Mucosa of descending colon (tissue), 3 donors: ENCODE measurements around the gene MTR. TPM values are rescaled to one million over a fixed set of nuclear protein-coding genes. Genes with fewer than 3 reads are reported as not detected.

Source experiments
- ATAC-seq: fragments of 200-7000 bp; cut with Tn5 transposase; one replicate; pipeline ENCODE4 v1.9.1; 2020; ENCODE audit warnings: mild to moderate bottlenecking, moderate library complexity
- DNase-seq, 3 donors: peaks; one replicate each; pipeline ENCODE4 v3.0.0-alpha.2; 2020
- H3K36me3 ChIP-seq: fragments of 200-600 bp; one replicate; pipeline ENCODE4 v1.8.0; 2021; ENCODE audit warnings: low read depth, mild to moderate bottlenecking
- H3K4me1 ChIP-seq: fragments of 200-600 bp; one replicate; pipeline ENCODE4 v1.8.0; 2021; ENCODE audit warnings: low read depth, mild to moderate bottlenecking
- H3K4me3 ChIP-seq: fragments of 200-600 bp; one replicate; pipeline ENCODE4 v1.8.0; 2021; ENCODE audit warnings: mild to moderate bottlenecking
- H3K9me3 ChIP-seq: fragments of 200-600 bp; one replicate; pipeline ENCODE4 v1.8.0; 2021; ENCODE audit warnings: mild to moderate bottlenecking
- intact Hi-C, 2 donors: fragments of 100-400 bp; cut with DNase I in 1 of 2; cut with micrococcal nuclease in 1 of 2; formaldehyde crosslinking; loops; one replicate each; pipeline versions ENCODE4 v1.11.0 to v1.11.1; 2022; cut with DNase I, micrococcal nuclease
- total RNA-seq, 3 donors: library from RNA; stranded (reverse); fragmentation: NEBNext Ultra II Directional in 2 of 3; extraction: Animal tissue kit (Norgen Biotek cat#: 25700) in 2 of 3; gene quantifications; one replicate each; pipeline versions ENCODE4 v1.2.1 to v1.2.4, GENCODE V29; 2021 to 2023
- TF ChIP-seq, protein P1 (sequence below): fragments of 200-600 bp; IDR thresholded peaks from one replicate; pipeline ENCODE4 v1.8.0; 2022; ENCODE audit warnings: antibody characterized with exemption, mild to moderate bottlenecking
- donor health status: DM: no; HTN: no; CAD: no; lungs with moderate emphysema.
- donor health status: DM: no; HTN: no; CAD: no.
- donor health status: DM: no; HTN: yes; CAD: no.

MTR gene
- total RNA-seq, 3 donors from 2014 or later: 21.7 to 41.1 (median 23.5) TPM

DNA sequence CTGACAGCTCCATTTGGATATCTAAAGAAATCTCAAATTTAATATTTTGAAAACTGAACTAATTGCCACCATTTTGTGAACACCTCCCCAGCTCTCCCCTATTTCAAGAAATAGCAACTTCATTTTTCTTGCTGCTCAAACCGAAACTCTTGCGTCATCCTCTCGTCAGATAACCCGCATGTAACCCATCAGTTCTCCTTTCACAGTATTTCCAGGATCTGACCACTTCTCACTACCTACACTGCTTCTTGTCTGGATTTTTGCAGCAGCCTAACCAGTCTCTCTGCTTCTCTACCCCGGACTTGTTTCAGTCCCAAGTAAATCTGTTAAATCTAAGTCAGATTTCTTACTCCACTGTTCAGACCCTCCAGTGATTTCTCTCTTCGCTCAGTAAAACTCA lies 75.6 kb downstream of the MTR start:
- Histone ChIP-seq H3K9me3 (no peaks in the 10 kb centered on the region), H3K4me3 (no peak overlapping the region), H3K36me3 (no peaks in the 10 kb centered on the region), H3K4me1 (no peaks in the 10 kb centered on the region)
- DNase-seq (peak in 1 of 3 donors; percentile 25), ATAC-seq (peak; percentile 34)
- intact Hi-C loops: no loop called here
- TF ChIP-seq, protein P1, sequence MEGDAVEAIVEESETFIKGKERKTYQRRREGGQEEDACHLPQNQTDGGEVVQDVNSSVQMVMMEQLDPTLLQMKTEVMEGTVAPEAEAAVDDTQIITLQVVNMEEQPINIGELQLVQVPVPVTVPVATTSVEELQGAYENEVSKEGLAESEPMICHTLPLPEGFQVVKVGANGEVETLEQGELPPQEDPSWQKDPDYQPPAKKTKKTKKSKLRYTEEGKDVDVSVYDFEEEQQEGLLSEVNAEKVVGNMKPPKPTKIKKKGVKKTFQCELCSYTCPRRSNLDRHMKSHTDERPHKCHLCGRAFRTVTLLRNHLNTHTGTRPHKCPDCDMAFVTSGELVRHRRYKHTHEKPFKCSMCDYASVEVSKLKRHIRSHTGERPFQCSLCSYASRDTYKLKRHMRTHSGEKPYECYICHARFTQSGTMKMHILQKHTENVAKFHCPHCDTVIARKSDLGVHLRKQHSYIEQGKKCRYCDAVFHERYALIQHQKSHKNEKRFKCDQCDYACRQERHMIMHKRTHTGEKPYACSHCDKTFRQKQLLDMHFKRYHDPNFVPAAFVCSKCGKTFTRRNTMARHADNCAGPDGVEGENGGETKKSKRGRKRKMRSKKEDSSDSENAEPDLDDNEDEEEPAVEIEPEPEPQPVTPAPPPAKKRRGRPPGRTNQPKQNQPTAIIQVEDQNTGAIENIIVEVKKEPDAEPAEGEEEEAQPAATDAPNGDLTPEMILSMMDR: no peak

DNA sequence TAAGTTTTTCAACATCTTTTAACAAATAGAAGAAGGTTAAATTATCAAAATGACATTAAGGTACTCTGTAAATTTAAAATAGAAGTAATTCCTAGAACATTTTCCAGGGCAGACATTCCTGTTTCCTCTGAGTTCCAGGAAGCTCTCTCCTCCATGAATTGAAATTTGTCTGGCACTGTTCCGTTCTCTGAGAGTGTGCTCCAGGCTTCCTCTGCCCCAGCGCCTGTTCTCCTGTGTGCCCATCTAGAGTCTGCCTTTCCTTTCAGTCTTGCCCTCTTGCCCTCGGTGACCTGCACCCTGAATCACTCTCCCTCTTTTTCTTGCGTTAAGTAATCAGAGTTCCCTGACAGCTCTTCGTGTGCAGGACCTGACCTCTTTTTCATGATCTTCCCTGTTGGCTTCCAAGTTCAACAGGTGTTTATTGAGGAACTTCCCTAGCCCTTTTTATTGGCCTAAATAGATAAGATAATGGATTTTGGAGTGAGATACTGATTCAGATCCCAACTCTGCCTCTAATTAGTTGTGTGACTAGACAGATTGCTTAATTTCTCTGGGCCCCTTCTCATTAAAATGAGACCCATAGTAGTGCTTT lies 77.1 kb downstream of the MTR start:
- intact Hi-C loops: no loop called here
- Histone ChIP-seq H3K4me1 (no peaks in the 10 kb centered on the region), H3K9me3 (no peaks in the 10 kb centered on the region), H3K36me3 (no peaks in the 10 kb centered on the region), H3K4me3 (no peak overlapping the region)
- ATAC-seq: no peak
- TF ChIP-seq, protein P1: no peak
- DNase-seq: no peak

DNA sequence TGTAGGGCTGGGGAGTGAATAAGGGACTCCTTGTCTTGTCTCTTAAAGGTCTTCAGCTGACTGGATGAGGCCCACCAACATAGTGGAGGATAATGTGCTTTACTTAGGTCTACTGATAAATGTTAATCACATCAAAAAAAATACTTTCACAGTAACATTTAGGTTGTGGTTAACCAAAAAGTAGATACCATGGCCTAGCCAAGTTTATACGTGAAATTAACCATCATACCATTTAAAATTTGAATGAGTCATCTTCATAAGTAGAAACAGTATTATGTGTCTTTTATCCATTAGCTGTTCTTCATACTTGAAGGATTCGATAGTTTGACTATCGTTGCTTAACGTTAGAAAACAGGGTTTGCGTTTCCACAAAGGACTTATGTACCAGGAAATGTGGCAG lies 80.9 kb downstream of the MTR start:
- Histone ChIP-seq H3K4me1 (no peaks in the 10 kb centered on the region), H3K4me3 (no peak overlapping the region), H3K36me3 (no peaks in the 10 kb centered on the region), H3K9me3 (no peaks in the 10 kb centered on the region)
- ATAC-seq (no peak), DNase-seq (no peak)
- intact Hi-C loops: no loop called here
- TF ChIP-seq, protein P1: no peak

DNA sequence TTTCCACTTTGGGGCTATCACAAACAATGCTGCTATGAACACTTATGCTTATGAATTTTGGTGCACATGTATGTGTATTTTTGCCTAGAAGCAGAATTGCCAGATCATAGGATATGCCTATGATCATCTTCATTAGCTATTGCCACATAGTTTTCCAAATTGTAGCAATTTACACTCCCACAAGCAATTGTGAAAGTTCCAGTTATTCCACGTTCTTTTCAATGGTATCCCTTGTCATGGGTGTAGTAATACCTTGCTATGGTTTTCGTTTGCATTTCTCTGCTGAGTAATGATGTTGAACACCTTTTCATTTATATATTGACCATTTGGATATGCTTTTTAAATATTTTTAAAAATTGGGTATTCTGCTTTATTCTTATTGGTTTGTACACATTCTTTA lies 82.6 kb downstream of the MTR start:
- H3K4me3 ChIP-seq: no peak overlapping the region
- no peaks in the 10 kb centered on the region for H3K4me1 ChIP-seq
- DNase-seq (no peak), ATAC-seq (no peak)
- TF ChIP-seq, protein P1: no peak
- H3K9me3 ChIP-seq: no peaks in the 10 kb centered on the region
- H3K36me3 ChIP-seq: no peaks in the 10 kb centered on the region
- intact Hi-C loops: no loop called here

DNA sequence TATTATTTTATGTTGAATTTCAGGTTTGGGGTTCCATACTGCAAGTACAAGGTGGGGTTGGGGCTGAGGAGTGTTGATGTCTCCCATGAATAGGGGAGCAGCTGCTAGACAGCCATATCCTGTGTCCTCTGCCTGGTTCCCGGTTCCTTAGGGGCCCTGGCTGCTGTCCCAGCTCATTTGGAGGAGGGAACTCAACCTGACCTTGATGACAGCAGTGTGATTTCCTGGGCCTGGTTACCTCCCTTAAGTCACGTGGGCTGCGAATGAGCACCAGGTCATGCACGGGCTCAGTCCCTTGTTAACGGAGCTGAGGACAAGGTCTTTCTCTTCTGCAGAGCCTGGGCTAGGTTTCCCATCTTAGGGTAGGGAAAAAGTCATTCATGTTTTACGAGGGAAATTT lies 85.1 kb downstream of the MTR start:
- TF ChIP-seq, protein P1: no peak
- no peak overlapping the region for H3K4me3 ChIP-seq
- no peaks in the 10 kb centered on the region for H3K36me3 ChIP-seq
- DNase-seq: no peak
- no peak for ATAC-seq
- intact Hi-C loops: no loop called here
- H3K4me1 ChIP-seq: no peaks in the 10 kb centered on the region
- no peaks in the 10 kb centered on the region for H3K9me3 ChIP-seq

DNA sequence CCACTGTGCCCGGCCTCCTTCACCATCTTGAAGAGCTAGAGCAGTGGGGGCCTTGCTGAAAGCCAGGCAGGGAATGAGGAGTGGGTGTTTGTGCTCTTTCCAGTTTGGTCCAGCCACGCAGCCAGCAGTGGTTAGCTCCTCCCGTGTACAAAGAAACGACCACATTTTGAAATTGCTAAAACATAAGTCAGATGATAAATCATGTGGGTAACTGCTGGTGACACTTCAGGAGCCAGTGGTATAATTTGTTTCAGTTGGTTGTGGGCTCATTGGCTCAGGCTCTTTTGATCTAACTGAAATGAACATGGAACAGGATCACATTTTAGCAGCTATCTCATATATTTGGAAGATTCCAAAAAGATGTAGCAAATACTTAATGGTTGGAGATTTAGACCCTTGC lies 87.6 kb downstream of the MTR start:
- DNase-seq: no peak
- Histone ChIP-seq H3K4me1 (no peaks in the 10 kb centered on the region), H3K4me3 (no peak overlapping the region), H3K36me3 (no peaks in the 10 kb centered on the region), H3K9me3 (no peaks in the 10 kb centered on the region)
- intact Hi-C loops: no loop called here
- TF ChIP-seq, protein P1: no peak
- ATAC-seq: no peak
